ACHN (cell line): ENCODE data around the gene ZSCAN5C.

Experiments used
- DNase-seq: peaks from one replicate; pipeline ENCODE4 v3.0.0-alpha.2; 2015
- in situ Hi-C: cut with HindIII; loops from 2 replicates; pipeline ENCODE4 v1.10.0; 2017; ENCODE audit warnings: low sequenced_read_pairs, low pct_ligation_motif_present, low pct_unique_long_range_greater_than_20kb

The ZSCAN5C gene

GRCh38 chr19:56252699-56253422, 50.8 kb downstream of the ZSCAN5C start:
- peak; percentile 65 for DNase-seq
- in situ Hi-C loops: no loop called here

GRCh38 chr19:56253737-56254136, 51.7 kb downstream of the ZSCAN5C start:
- in situ Hi-C loops: no loop called here
- peak; percentile 59 for DNase-seq

GRCh38 chr19:56258272-56258671, 56.2 kb downstream of the ZSCAN5C start:
- in situ Hi-C loops: no loop called here
- no peak for DNase-seq
